Mammary epithelial cell (primary cell): Measurements from ENCODE around the gene INVS.

Experiments
- EZH2 ChIP-seq: IDR thresholded peaks from 2 replicates; pipeline ENCODE4 v1.6.1; 2012; ENCODE audit warnings: low read length, inconsistent platforms, borderline replicate concordance
- TF ChIP-seq, protein P1 (sequence below), 2 donors: IDR thresholded peaks in 1 of 2; conservative IDR thresholded peaks in 1 of 2; 2 replicates each; pipeline ENCODE4 v1.5.1; 2011 to 2012; ENCODE audit warnings: inconsistent platforms in 2 of 2, low read length in 2 of 2, mild to moderate bottlenecking in 2 of 2, control low read depth in 1 of 2, low read depth in 1 of 2; ENCODE audit not compliant: insufficient read depth in 1 of 2; ENCODE audit errors: extremely low read depth in 1 of 2

DNA sequence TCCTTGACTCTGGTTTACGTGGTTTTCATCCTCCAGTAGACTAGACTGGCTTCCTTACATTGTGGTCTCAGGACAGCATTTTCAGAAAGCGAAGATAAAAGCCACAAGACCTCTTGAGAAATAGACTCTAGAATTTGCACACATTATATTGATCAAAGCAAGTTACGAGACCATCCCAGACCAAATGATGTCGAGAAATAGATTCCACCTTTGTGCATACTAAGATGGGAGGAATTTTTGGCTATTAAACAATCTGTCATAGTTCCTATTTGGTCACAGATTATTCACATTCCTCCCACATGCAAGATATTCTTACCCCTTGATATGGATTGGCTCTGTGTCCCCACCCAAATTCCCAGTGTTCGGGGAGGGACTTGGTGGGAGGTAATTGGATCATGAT is 188.1 kb downstream of the INVS start:
- TF ChIP-seq, protein P1, sequence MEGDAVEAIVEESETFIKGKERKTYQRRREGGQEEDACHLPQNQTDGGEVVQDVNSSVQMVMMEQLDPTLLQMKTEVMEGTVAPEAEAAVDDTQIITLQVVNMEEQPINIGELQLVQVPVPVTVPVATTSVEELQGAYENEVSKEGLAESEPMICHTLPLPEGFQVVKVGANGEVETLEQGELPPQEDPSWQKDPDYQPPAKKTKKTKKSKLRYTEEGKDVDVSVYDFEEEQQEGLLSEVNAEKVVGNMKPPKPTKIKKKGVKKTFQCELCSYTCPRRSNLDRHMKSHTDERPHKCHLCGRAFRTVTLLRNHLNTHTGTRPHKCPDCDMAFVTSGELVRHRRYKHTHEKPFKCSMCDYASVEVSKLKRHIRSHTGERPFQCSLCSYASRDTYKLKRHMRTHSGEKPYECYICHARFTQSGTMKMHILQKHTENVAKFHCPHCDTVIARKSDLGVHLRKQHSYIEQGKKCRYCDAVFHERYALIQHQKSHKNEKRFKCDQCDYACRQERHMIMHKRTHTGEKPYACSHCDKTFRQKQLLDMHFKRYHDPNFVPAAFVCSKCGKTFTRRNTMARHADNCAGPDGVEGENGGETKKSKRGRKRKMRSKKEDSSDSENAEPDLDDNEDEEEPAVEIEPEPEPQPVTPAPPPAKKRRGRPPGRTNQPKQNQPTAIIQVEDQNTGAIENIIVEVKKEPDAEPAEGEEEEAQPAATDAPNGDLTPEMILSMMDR (conservative IDR thresholded peaks at IDR 0.05 in 1 of 2, IDR thresholded peaks at IDR 0.05 in 1 of 2; ENCODE audit: extremely low read depth in 1 of 2, insufficient read depth in 1 of 2, low read depth in 1 of 2, low read length in 2 of 2) = no peak
- TF ChIP-seq EZH2 = no peak
